ENCODE data around the gene GDPD5. TPM values are rescaled to one million over a fixed set of nuclear protein-coding genes. Genes with fewer than 3 reads are reported as not detected.

GDPD5 gene
- total and polyA plus RNA-seq, 2 donors (not counting 1 experiment from before 2014, with no cell fraction given): 59.1 to 102 TPM

DNA sequence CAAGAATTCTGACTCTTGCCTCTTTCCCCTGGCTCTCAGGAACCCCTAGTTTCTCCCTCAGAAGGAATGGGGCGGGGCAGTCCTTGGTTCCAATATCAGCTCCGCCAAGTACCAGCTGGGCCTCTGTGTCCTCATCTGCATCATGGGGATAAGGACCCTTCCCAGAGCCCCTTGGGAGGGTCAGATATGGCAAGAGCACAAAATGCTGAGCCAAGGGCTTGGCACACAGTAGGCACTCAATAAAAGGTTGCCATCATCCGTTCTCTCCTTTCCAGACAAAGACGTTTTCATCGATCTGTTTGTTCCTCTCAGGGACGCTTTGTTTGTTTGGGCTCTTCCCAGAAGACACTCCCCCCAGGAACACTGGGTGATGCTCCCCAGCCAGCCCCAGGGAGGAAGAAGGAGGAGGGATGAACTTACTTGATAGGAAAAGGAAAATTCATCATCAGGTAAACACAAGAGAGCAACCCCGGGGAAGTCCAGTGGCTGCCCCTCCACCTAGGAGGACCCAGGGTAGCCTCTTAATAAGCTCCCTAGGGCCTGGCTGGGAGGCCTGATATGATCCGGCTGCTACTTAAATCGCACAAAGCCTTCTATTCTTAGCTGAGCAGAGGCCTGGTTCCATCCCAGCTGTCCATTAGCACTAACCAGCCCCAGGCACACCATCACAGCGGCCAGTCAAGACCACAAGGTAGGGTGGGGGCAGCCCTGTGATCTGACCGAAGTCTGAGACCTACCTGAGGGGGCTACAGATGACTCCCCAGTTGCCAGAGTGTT lies 19.6 kb downstream of the GDPD5 start:
- DNase-seq (no peak), ATAC-seq (ENCODE audit: low read depth) (no peak)
- peaks cover 25 to 56% of the 10 kb centered on the region in 2 donors for H3K4me1 ChIP-seq (ENCODE audit: control insufficient read depth in 2 of 2, insufficient read depth in 2 of 2, low read length in 2 of 2)
- no peak overlapping the region for H3K27ac ChIP-seq (ENCODE audit: low read length in 2 of 2)
- Mint-ChIP-seq H3K27me3 (no peaks in the 10 kb centered on the region), H3K4me3 (no peak overlapping the region), H3K9me3 (ENCODE audit: insufficient read depth) (no peaks in the 10 kb centered on the region), H3K27ac (peak overlapping the region; percentile 50), H3K4me1 (peaks cover 56% of the 10 kb centered on the region)
- H4K20me1 ChIP-seq (ENCODE audit: control insufficient read depth, insufficient read depth, low read length, poor library complexity, severe bottlenecking): no peaks in the 10 kb centered on the region
- TF ChIP-seq, protein P1, sequence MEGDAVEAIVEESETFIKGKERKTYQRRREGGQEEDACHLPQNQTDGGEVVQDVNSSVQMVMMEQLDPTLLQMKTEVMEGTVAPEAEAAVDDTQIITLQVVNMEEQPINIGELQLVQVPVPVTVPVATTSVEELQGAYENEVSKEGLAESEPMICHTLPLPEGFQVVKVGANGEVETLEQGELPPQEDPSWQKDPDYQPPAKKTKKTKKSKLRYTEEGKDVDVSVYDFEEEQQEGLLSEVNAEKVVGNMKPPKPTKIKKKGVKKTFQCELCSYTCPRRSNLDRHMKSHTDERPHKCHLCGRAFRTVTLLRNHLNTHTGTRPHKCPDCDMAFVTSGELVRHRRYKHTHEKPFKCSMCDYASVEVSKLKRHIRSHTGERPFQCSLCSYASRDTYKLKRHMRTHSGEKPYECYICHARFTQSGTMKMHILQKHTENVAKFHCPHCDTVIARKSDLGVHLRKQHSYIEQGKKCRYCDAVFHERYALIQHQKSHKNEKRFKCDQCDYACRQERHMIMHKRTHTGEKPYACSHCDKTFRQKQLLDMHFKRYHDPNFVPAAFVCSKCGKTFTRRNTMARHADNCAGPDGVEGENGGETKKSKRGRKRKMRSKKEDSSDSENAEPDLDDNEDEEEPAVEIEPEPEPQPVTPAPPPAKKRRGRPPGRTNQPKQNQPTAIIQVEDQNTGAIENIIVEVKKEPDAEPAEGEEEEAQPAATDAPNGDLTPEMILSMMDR (IDR thresholded peaks at IDR 0.05): no peak
- no peak for TF ChIP-seq EZH2 (IDR thresholded peaks at IDR 0.05; ENCODE audit: borderline replicate concordance, insufficient read depth, low read depth, low read length, poor library complexity, severe bottlenecking)
- no peak overlapping the region for H3K4me2 ChIP-seq (replicated peaks; ENCODE audit: low read depth, low read length, poor library complexity, severe bottlenecking)
- 97% methylated on average over 7 of the region's 11 CpGs for WGBS (ENCODE audit: insufficient coverage)
- H3K4me3 ChIP-seq (ENCODE audit: control extremely low read depth in 1 of 5, extremely low read depth in 1 of 5, insufficient read depth in 1 of 5, low read depth in 2 of 5, low read length in 4 of 5): no peak overlapping the region
- H3K9ac ChIP-seq (ENCODE audit: low read length): no peak overlapping the region
- H2AFZ ChIP-seq (ENCODE audit: insufficient read depth, low read depth, low read length, poor library complexity, severe bottlenecking): no peak overlapping the region
- ChIA-PET POLR2A (no interaction called here), CTCF (interaction anchor here (1.3 kb wide), 1 partner anchor 20 kb away, joined by 4 read pairs; the partner anchor contains the start of gene GDPD5)
- intact Hi-C loops (cut with micrococcal nuclease): no loop called here
- no peaks in the 10 kb centered on the region for H3K9me3 ChIP-seq (ENCODE audit: control extremely low read depth in 1 of 3, control insufficient read depth in 2 of 3, insufficient read depth in 1 of 3, low read length in 2 of 3)
- H3K79me2 ChIP-seq (ENCODE audit: control insufficient read depth, insufficient read depth, low read length): no peaks in the 10 kb centered on the region
- no peaks in the 10 kb centered on the region for H3K27me3 ChIP-seq (replicated peaks in 1 of 4; ENCODE audit: control extremely low read depth in 1 of 4, control insufficient read depth in 3 of 4, insufficient read depth in 4 of 4, low read length in 3 of 4)
- H3K36me3 ChIP-seq (replicated peaks in 1 of 2; ENCODE audit: control extremely low read depth in 1 of 2, control insufficient read depth in 1 of 2, extremely low read depth in 1 of 2, insufficient read depth in 2 of 2, low read length in 1 of 2): peaks cover 0 to 7% of the 10 kb centered on the region in 2 experiments

DNA sequence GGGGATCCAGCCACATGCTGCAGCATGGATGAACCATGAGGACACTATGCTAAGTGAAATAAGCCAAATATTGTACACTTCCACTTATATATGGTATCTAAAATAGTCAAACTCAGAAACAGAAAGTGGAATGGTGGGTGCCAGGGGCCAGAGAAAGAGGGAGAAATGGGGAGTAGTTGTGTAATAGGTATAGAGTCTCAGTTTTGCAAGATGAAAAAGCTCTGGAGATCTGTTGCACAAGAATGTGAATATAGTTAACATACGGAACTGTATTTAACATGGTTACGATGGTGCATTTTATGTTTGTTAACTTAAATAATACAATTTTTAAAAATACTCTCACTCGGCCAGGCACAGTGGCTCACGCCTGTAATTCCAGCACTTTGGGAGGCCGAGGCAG lies 21.2 kb downstream of the GDPD5 start:
- no peak overlapping the region for H3K4me2 ChIP-seq (replicated peaks; ENCODE audit: low read depth, low read length, poor library complexity, severe bottlenecking)
- POLR2A ChIA-PET: interaction anchor here (0.7 kb wide), 1 partner anchor 105 kb away, joined by 4 read pairs; no protein-coding TSS in a partner anchor
- DNase-seq (no peak), ATAC-seq (ENCODE audit: low read depth) (no peak)
- Mint-ChIP-seq H3K4me3 (no peak overlapping the region), H3K9me3 (ENCODE audit: insufficient read depth) (no peaks in the 10 kb centered on the region), H3K4me1 (peaks cover 54% of the 10 kb centered on the region), H3K27me3 (no peaks in the 10 kb centered on the region), H3K27ac (peak overlapping the region; percentile 7)
- intact Hi-C loops (cut with micrococcal nuclease): no loop called here
- H3K27me3 ChIP-seq (replicated peaks in 1 of 4; ENCODE audit: control extremely low read depth in 1 of 4, control insufficient read depth in 3 of 4, insufficient read depth in 4 of 4, low read length in 3 of 4): no peaks in the 10 kb centered on the region
- peaks cover 0 to 3% of the 10 kb centered on the region in 2 experiments for H3K36me3 ChIP-seq (replicated peaks in 1 of 2; ENCODE audit: control extremely low read depth in 1 of 2, control insufficient read depth in 1 of 2, extremely low read depth in 1 of 2, insufficient read depth in 2 of 2, low read length in 1 of 2)
- 100% methylated on average over 3 of the region's 5 CpGs for WGBS (ENCODE audit: insufficient coverage)
- H3K4me3 ChIP-seq (ENCODE audit: control extremely low read depth in 1 of 5, extremely low read depth in 1 of 5, insufficient read depth in 1 of 5, low read depth in 2 of 5, low read length in 4 of 5): no peak overlapping the region
- no peak overlapping the region for H2AFZ ChIP-seq (ENCODE audit: insufficient read depth, low read depth, low read length, poor library complexity, severe bottlenecking)
- no peaks in the 10 kb centered on the region for H3K9me3 ChIP-seq (ENCODE audit: control extremely low read depth in 1 of 3, control insufficient read depth in 2 of 3, insufficient read depth in 1 of 3, low read length in 2 of 3)
- H3K4me1 ChIP-seq (ENCODE audit: control insufficient read depth in 2 of 2, insufficient read depth in 2 of 2, low read length in 2 of 2): peaks cover 25 to 50% of the 10 kb centered on the region in 2 donors
- H3K9ac ChIP-seq (ENCODE audit: low read length): no peak overlapping the region
- H3K79me2 ChIP-seq (ENCODE audit: control insufficient read depth, insufficient read depth, low read length): no peaks in the 10 kb centered on the region
- no peak overlapping the region for H3K27ac ChIP-seq (ENCODE audit: low read length in 2 of 2)
- no peak for TF ChIP-seq EZH2 (IDR thresholded peaks at IDR 0.05; ENCODE audit: borderline replicate concordance, insufficient read depth, low read depth, low read length, poor library complexity, severe bottlenecking)
- TF ChIP-seq, protein P1 (IDR thresholded peaks at IDR 0.05): no peak
- H4K20me1 ChIP-seq (ENCODE audit: control insufficient read depth, insufficient read depth, low read length, poor library complexity, severe bottlenecking): no peaks in the 10 kb centered on the region
- CTCF ChIA-PET: interaction anchor here (1.0 to 2.0 kb wide), 2 partner anchors 14 to 27 kb away, joined by 4 read pairs; no protein-coding TSS in a partner anchor
